ENCODE measurements around the gene GARS1.

Gene GARS1

GRCh38 chr7:30595436-30596013, 847 bp downstream of the GARS1 start:
- Mint-ChIP-seq H3K4me1 (peaks cover 37% of the 10 kb centered on the region), H3K27me3 (ENCODE audit: low read depth, poor library complexity) (peaks cover 4% of the 10 kb centered on the region), H3K4me3 (peak overlapping the region; percentile 100), H3K9me3 (peaks cover 2% of the 10 kb centered on the region), H3K36me3 (ENCODE audit: low read depth) (peaks cover 43% of the 10 kb centered on the region), H3K27ac (peak overlapping the region; percentile 98)
- TF ChIP-seq CTCF (IDR thresholded peaks at IDR 0.05): no peak
- no peak for DNase-seq

GRCh38 chr7:30596014-30596641, 1.4 kb downstream of the GARS1 start:
- no peak for TF ChIP-seq CTCF (IDR thresholded peaks at IDR 0.05)
- H3K9me3 Mint-ChIP-seq: no peaks in the 10 kb centered on the region
- H3K36me3 Mint-ChIP-seq (ENCODE audit: low read depth): peaks cover 43% of the 10 kb centered on the region
- H3K27ac Mint-ChIP-seq: peak overlapping the region; percentile 98
- H3K27me3 Mint-ChIP-seq (ENCODE audit: low read depth, poor library complexity): peaks cover 4% of the 10 kb centered on the region
- peak overlapping the region; percentile 100 for H3K4me3 Mint-ChIP-seq
- peak; percentile 8 for DNase-seq
- H3K4me1 Mint-ChIP-seq: peaks cover 37% of the 10 kb centered on the region

GRCh38 chr7:30596721-30597120, 2.0 kb downstream of the GARS1 start:
- Mint-ChIP-seq H3K9me3 (no peaks in the 10 kb centered on the region), H3K27ac (no peak overlapping the region), H3K4me3 (peak overlapping the region; percentile 100), H3K27me3 (ENCODE audit: low read depth, poor library complexity) (peaks cover 4% of the 10 kb centered on the region), H3K36me3 (ENCODE audit: low read depth) (peaks cover 43% of the 10 kb centered on the region), H3K4me1 (peaks cover 37% of the 10 kb centered on the region)
- DNase-seq: no peak
- no peak for TF ChIP-seq CTCF (IDR thresholded peaks at IDR 0.05)

GRCh38 chr7:30598121-30598876, 3.6 kb downstream of the GARS1 start:
- Mint-ChIP-seq H3K27me3 (ENCODE audit: low read depth, poor library complexity) (peaks cover 4% of the 10 kb centered on the region), H3K27ac (no peak overlapping the region), H3K4me1 (peaks cover 33% of the 10 kb centered on the region), H3K36me3 (ENCODE audit: low read depth) (peaks cover 46% of the 10 kb centered on the region), H3K4me3 (no peak overlapping the region), H3K9me3 (no peaks in the 10 kb centered on the region)
- no peak for TF ChIP-seq CTCF (IDR thresholded peaks at IDR 0.05)
- DNase-seq: no peak

GRCh38 chr7:30604901-30605300, 10.2 kb downstream of the GARS1 start:
- Mint-ChIP-seq H3K4me3 (no peak overlapping the region), H3K27ac (no peak overlapping the region), H3K27me3 (ENCODE audit: low read depth, poor library complexity) (no peaks in the 10 kb centered on the region), H3K36me3 (ENCODE audit: low read depth) (peaks cover 69% of the 10 kb centered on the region), H3K4me1 (no peaks in the 10 kb centered on the region), H3K9me3 (no peaks in the 10 kb centered on the region)
- DNase-seq: no peak
- no peak for TF ChIP-seq CTCF (IDR thresholded peaks at IDR 0.05)

Measured in nephron progenitor cell (in vitro differentiated cells).